ENCODE results near the gene TRUB1. TPM values are rescaled to one million over a fixed set of nuclear protein-coding genes. Genes with fewer than 3 reads are reported as not detected.
"Not testable (repeated sequence)": the region's sequence is repeated elsewhere in the genome, so short reads cannot be mapped to it uniquely, and the experiment has no call there.

TRUB1 gene
- 10 to 100 TPM in 2 of 4 donors, 1 to 10 TPM in 2; 8.6 to 11.6 (median 10.0) TPM for total RNA-seq

DNA sequence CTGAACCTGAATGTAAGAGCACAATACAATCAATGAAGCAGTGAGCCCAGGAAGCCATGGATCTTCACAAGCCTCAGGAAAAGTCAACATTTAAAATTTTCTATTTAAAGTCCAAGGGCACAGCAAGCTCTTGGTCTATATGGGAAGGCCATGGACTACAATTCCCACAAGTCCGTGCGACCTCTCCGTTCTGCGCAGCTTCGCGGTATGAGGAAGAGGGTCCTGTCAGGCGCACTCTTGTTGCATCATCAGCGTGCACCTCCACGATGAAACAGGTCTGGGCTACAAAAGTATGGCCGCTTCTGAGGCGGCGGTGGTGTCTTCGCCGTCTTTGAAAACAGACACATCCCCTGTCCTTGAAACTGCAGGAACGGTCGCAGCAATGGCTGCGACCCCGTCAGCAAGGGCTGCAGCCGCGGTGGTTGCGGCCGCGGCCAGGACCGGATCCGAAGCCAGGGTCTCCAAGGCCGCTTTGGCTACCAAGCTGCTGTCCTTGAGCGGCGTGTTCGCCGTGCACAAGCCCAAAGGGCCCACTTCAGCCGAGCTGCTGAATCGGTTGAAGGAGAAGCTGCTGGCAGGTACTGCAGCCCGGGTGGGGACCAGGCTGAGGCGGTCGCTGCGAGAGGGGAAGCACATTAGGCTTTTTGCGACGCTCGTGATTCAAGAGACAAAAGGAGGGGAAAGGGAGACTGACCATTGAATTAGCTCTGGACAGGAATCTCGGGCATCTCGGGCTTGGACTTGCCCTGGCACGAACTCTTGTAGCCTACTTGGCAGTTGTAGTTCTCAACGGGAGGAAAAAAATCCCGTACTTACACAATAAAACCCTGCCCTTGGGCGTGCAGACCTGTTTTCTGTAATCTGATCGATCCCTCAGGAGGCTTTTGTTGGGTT, at the start of gene TRUB1:
Gene TRUB1 (plus strand): TSS at position 234 of the 894 bp plus-strand sequence. CDS start 59 bp downstream, at position 293.
- peak; percentile 98 for DNase-seq (ENCODE audit: extremely low spot score)
- TF ChIP-seq EP300 (IDR thresholded peaks at IDR 0.05) (no peak), CTCF (IDR thresholded peaks at IDR 0.05) (peak in 1 of 3 experiments; percentile 15), POLR2AphosphoS5 (IDR thresholded peaks at IDR 0.05) (peak; percentile 80 to 97), POLR2A (IDR thresholded peaks at IDR 0.05; ENCODE audit: low read depth) (no peak)
- WGBS: 0% methylated on average over 18 of the region's 46 CpGs
- Histone ChIP-seq H3K36me3 (peaks cover 5 to 21% (median 8%) of the 10 kb centered on the region in 4 donors), H3K27me3 (no peaks in the 10 kb centered on the region), H3K27ac (replicated peaks in 1 of 4) (peak within 1 kb of the TSS; percentile 83 to 86 (median 84)), H3K4me3 (peak within 1 kb of the TSS; percentile 73 to 97 (median 84)), H3K4me1 (peaks cover 9 to 30% (median 26%) of the 10 kb centered on the region in 4 donors), H3K9me3 (no peaks in the 10 kb centered on the region)
- intact Hi-C loops (cut with DNase I): no loop called here

DNA sequence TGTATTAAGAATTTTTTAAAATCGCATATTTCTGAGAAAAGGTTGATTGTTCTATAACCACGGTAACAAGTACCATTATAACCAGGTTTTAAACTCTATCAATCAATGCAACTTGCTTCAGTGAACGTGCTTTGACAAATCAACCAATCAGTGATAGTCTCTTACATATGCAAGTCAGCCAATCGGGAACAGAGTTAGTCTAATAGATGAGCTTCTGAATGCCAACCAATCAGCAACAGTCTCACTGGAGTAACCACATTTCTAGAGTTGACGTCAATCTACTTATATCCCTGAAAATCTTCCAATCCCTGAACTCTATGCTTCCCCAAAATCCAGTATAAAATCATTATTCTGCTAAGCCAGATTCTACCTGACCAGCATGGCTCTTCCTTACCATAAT, 44.7 kb upstream of the TRUB1 start:
- H3K4me1 ChIP-seq: no peaks in the 10 kb centered on the region
- H3K27me3 ChIP-seq: peaks cover 0 to 3% (median 0%) of the 10 kb centered on the region in 4 donors
- intact Hi-C loops (cut with DNase I): no loop called here
- H3K4me3 ChIP-seq: no peak overlapping the region
- no peak for TF ChIP-seq POLR2AphosphoS5 (IDR thresholded peaks at IDR 0.05)
- TF ChIP-seq POLR2A (IDR thresholded peaks at IDR 0.05; ENCODE audit: low read depth): no peak
- no peak for TF ChIP-seq CTCF (IDR thresholded peaks at IDR 0.05)
- no peak for TF ChIP-seq EP300 (IDR thresholded peaks at IDR 0.05)
- H3K9me3 ChIP-seq: no peaks in the 10 kb centered on the region
- DNase-seq (ENCODE audit: extremely low spot score): no peak
- H3K36me3 ChIP-seq: no peaks in the 10 kb centered on the region
- WGBS: 94% methylated on average over 5 of the region's 5 CpGs
- no peak overlapping the region for H3K27ac ChIP-seq (replicated peaks in 1 of 4)

- Histone ChIP-seq H3K9me3 (no peaks in the 10 kb centered on the region), H3K27me3 (peaks cover 0 to 3% (median 0%) of the 10 kb centered on the region in 4 donors), H3K4me1 (no peaks in the 10 kb centered on the region), H3K36me3 (no peaks in the 10 kb centered on the region), H3K27ac (replicated peaks in 1 of 4) (no peak overlapping the region), H3K4me3 (no peak overlapping the region)
- intact Hi-C loops (cut with DNase I): no loop called here
- TF ChIP-seq POLR2A (IDR thresholded peaks at IDR 0.05; ENCODE audit: low read depth) (no peak), CTCF (IDR thresholded peaks at IDR 0.05) (no peak), POLR2AphosphoS5 (IDR thresholded peaks at IDR 0.05) (no peak), EP300 (IDR thresholded peaks at IDR 0.05) (no peak)
- DNase-seq (ENCODE audit: extremely low spot score): no peak
Observed at GRCh38 chr10:114894911-114895310, 43.1 kb upstream of the TRUB1 start.

DNA sequence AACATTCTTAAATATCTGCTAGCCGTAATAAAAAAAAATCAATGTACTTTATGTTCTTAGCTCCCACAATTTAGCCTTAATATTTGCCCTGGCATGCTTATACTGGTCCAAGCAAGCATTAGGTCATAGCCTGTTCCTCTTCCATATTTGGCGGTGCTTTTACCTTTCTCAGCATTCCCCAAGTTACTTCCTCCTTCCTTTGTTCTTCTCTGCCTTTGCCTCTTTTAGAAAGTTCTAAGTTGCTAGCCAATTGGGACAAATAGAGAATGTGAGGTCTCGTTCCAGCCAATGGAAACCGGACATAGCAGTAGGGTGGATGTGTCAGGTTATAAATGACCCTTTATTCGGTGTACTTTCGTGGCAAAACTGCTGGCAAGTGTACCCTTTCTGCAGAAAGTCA, 41.0 kb upstream of the TRUB1 start:
- WGBS: 88% methylated on average over 6 of the region's 6 CpGs
- H3K36me3 ChIP-seq; H3K27me3 ChIP-seq; H3K27ac ChIP-seq (replicated peaks in 1 of 4); DNase-seq (ENCODE audit: extremely low spot score); H3K4me1 ChIP-seq; H3K4me3 ChIP-seq; H3K9me3 ChIP-seq; intact Hi-C loops (cut with DNase I): not testable (repeated sequence)

GRCh38 chr10:114897593-114897992, 40.4 kb upstream of the TRUB1 start:
- 89% methylated on average over 3 of the region's 3 CpGs for WGBS

More at GRCh38 chr10:114897593-114897992, 40.4 kb upstream of the TRUB1 start:
- no peaks in the 10 kb centered on the region for H3K4me1 ChIP-seq
- H3K27me3 ChIP-seq: no peaks in the 10 kb centered on the region
- no peak overlapping the region for H3K27ac ChIP-seq (replicated peaks in 1 of 4)
- no peaks in the 10 kb centered on the region for H3K9me3 ChIP-seq
- TF ChIP-seq CTCF (IDR thresholded peaks at IDR 0.05): no peak
- TF ChIP-seq EP300 (IDR thresholded peaks at IDR 0.05): no peak
- no peak for TF ChIP-seq POLR2AphosphoS5 (IDR thresholded peaks at IDR 0.05)
- no peak for TF ChIP-seq POLR2A (IDR thresholded peaks at IDR 0.05; ENCODE audit: low read depth)
- DNase-seq (ENCODE audit: extremely low spot score): peak; percentile 55
- intact Hi-C loops (cut with DNase I): no loop called here
- no peak overlapping the region for H3K4me3 ChIP-seq
- H3K36me3 ChIP-seq: no peaks in the 10 kb centered on the region

Data from esophagus muscularis mucosa (tissue), 4 donors.